ENCODE measurements around the gene STYK1. TPM values are rescaled to one million over a fixed set of nuclear protein-coding genes. Genes with fewer than 3 reads are reported as not detected.

Gene STYK1
- total and polyA plus RNA-seq, 9 of the 15 experiments (the other 6 are each of a cell fraction or from before 2014, with no cell fraction given), result 0.31 to 1.8 (median 0.64) TPM

DNA sequence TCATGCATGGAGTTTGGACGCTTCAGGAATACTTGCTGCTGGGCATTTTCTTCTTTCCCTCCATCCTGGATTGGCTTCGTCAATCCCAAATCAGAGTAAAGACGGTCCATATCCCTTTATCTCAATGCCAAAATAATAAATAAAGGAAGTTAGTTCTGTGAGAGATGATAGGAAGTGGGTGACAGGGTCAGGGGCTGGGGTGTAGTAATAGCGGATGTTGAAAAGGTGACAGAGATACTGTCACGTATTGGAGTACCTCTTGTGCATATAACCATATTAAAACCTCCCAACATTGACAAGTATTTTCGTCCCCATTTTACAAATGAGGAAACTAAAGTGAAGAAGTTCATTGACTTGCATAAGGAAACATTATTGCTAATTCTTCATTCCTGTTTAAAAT, 72.9 kb downstream of the STYK1 start:
- Histone ChIP-seq H2AFZ (ENCODE audit: low read depth, low read length) (no peak overlapping the region), H3K79me2 (ENCODE audit: control insufficient read depth, insufficient read depth, low read length) (no peaks in the 10 kb centered on the region), H3K27ac (ENCODE audit: extremely low read depth, low read depth, low read length) (no peak overlapping the region), H3K9me1 (ENCODE audit: control insufficient read depth, insufficient read depth, low read length) (no peaks in the 10 kb centered on the region), H3K9me3 (replicated peaks; ENCODE audit: control insufficient read depth, insufficient read depth, low read depth, low read length) (no peaks in the 10 kb centered on the region), H3K4me1 (replicated peaks in 1 of 2; ENCODE audit: control insufficient read depth in 2 of 2, insufficient read depth in 2 of 2, low read length in 2 of 2) (no peaks in the 10 kb centered on the region; a peak in 2 of 5 replicates), H3K4me3 (no peak overlapping the region), H4K20me1 (replicated peaks; ENCODE audit: control insufficient read depth, insufficient read depth, low read length) (no peaks in the 10 kb centered on the region), H3K36me3 (ENCODE audit: control insufficient read depth, insufficient read depth, low read length) (peaks cover 13% of the 10 kb centered on the region; the same call in 1 of the 3 replicates), H3K9ac (ENCODE audit: insufficient read depth in 1 of 2, low read depth in 2 of 2, low read length in 2 of 2) (no peak overlapping the region), H3K4me2 (ENCODE audit: insufficient read depth, low read length) (no peak overlapping the region), H3K27me3 (ENCODE audit: control insufficient read depth in 2 of 2, insufficient read depth in 2 of 2, low read length in 2 of 2) (no peaks in the 10 kb centered on the region)
- in situ Hi-C loops (cut with MboI) (no loop called here), intact Hi-C loops (cut with micrococcal nuclease) (no loop called here)
- POLR2A ChIA-PET, result no interaction called here
- ATAC-seq, result no peak
- no TSS peak for BruUV-seq (replicated peaks)
- CTCF ChIA-PET (ENCODE audit: low intra/inter-chr PET ratio), result no interaction called here
- no peak for FAIRE-seq
- 90% methylated on average over 4 of the region's 6 CpGs for WGBS (ENCODE audit: insufficient coverage, low coverage, missing lambda C conversion rate)
- no peak for DNase-seq (ENCODE audit: extremely low read depth in 1 of 4, low spot score in 3 of 4)
- TF ChIP-seq HNRNPLL (IDR thresholded peaks at IDR 0.05; ENCODE audit: low read depth, low read length, poor library complexity, severe bottlenecking), result no peak
- TF ChIP-seq, protein P1, sequence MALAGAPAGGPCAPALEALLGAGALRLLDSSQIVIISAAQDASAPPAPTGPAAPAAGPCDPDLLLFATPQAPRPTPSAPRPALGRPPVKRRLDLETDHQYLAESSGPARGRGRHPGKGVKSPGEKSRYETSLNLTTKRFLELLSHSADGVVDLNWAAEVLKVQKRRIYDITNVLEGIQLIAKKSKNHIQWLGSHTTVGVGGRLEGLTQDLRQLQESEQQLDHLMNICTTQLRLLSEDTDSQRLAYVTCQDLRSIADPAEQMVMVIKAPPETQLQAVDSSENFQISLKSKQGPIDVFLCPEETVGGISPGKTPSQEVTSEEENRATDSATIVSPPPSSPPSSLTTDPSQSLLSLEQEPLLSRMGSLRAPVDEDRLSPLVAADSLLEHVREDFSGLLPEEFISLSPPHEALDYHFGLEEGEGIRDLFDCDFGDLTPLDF (CRISPR knock-in tag; IDR thresholded peaks at IDR 0.05), result no peak
- no peak for TF ChIP-seq ZNF445 (CRISPR knock-in tag; IDR thresholded peaks at IDR 0.05; ENCODE audit: low read depth)
- TF ChIP-seq RB1 (IDR thresholded peaks at IDR 0.05; ENCODE audit: low read depth), result no peak
- no peak for TF ChIP-seq DPF2 (IDR thresholded peaks at IDR 0.05)
- no peak for TF ChIP-seq MCM3 (IDR thresholded peaks at IDR 0.05)
- TF ChIP-seq, protein P2, sequence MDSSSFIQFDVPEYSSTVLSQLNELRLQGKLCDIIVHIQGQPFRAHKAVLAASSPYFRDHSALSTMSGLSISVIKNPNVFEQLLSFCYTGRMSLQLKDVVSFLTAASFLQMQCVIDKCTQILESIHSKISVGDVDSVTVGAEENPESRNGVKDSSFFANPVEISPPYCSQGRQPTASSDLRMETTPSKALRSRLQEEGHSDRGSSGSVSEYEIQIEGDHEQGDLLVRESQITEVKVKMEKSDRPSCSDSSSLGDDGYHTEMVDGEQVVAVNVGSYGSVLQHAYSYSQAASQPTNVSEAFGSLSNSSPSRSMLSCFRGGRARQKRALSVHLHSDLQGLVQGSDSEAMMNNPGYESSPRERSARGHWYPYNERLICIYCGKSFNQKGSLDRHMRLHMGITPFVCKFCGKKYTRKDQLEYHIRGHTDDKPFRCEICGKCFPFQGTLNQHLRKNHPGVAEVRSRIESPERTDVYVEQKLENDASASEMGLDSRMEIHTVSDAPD (CRISPR knock-in tag; IDR thresholded peaks at IDR 0.05), result no peak
- TF ChIP-seq, protein P3, sequence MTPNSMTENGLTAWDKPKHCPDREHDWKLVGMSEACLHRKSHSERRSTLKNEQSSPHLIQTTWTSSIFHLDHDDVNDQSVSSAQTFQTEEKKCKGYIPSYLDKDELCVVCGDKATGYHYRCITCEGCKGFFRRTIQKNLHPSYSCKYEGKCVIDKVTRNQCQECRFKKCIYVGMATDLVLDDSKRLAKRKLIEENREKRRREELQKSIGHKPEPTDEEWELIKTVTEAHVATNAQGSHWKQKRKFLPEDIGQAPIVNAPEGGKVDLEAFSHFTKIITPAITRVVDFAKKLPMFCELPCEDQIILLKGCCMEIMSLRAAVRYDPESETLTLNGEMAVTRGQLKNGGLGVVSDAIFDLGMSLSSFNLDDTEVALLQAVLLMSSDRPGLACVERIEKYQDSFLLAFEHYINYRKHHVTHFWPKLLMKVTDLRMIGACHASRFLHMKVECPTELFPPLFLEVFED (CRISPR knock-in tag; conservative IDR thresholded peaks at IDR 0.05), result no peak
- TF ChIP-seq, protein P4, sequence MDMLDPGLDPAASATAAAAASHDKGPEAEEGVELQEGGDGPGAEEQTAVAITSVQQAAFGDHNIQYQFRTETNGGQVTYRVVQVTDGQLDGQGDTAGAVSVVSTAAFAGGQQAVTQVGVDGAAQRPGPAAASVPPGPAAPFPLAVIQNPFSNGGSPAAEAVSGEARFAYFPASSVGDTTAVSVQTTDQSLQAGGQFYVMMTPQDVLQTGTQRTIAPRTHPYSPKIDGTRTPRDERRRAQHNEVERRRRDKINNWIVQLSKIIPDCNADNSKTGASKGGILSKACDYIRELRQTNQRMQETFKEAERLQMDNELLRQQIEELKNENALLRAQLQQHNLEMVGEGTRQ (CRISPR knock-in tag; IDR thresholded peaks at IDR 0.05), result no peak
- TF ChIP-seq, protein P5, sequence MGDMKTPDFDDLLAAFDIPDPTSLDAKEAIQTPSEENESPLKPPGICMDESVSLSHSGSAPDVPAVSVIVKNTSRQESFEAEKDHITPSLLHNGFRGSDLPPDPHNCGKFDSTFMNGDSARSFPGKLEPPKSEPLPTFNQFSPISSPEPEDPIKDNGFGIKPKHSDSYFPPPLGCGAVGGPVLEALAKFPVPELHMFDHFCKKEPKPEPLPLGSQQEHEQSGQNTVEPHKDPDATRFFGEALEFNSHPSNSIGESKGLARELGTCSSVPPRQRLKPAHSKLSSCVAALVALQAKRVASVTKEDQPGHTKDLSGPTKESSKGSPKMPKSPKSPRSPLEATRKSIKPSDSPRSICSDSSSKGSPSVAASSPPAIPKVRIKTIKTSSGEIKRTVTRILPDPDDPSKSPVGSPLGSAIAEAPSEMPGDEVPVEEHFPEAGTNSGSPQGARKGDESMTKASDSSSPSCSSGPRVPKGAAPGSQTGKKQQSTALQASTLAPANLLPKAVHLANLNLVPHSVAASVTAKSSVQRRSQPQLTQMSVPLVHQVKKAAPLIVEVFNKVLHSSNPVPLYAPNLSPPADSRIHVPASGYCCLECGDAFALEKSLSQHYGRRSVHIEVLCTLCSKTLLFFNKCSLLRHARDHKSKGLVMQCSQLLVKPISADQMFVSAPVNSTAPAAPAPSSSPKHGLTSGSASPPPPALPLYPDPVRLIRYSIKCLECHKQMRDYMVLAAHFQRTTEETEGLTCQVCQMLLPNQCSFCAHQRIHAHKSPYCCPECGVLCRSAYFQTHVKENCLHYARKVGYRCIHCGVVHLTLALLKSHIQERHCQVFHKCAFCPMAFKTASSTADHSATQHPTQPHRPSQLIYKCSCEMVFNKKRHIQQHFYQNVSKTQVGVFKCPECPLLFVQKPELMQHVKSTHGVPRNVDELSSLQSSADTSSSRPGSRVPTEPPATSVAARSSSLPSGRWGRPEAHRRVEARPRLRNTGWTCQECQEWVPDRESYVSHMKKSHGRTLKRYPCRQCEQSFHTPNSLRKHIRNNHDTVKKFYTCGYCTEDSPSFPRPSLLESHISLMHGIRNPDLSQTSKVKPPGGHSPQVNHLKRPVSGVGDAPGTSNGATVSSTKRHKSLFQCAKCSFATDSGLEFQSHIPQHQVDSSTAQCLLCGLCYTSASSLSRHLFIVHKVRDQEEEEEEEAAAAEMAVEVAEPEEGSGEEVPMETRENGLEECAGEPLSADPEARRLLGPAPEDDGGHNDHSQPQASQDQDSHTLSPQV (IDR thresholded peaks at IDR 0.05), result no peak
- no peak for TF ChIP-seq SMAD1 (IDR thresholded peaks at IDR 0.05; ENCODE audit: low read depth, low read length, partially characterized antibody)
- TF ChIP-seq, protein P6, sequence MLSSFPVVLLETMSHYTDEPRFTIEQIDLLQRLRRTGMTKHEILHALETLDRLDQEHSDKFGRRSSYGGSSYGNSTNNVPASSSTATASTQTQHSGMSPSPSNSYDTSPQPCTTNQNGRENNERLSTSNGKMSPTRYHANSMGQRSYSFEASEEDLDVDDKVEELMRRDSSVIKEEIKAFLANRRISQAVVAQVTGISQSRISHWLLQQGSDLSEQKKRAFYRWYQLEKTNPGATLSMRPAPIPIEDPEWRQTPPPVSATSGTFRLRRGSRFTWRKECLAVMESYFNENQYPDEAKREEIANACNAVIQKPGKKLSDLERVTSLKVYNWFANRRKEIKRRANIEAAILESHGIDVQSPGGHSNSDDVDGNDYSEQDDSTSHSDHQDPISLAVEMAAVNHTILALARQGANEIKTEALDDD (IDR thresholded peaks at IDR 0.05), result no peak
- no peak for TF ChIP-seq CC2D1A (IDR thresholded peaks at IDR 0.05)
- no peak for TF ChIP-seq NFRKB (IDR thresholded peaks at IDR 0.05; ENCODE audit: low read depth)

All from K562 (cell line).